DND-41 (cell line): ENCODE data around the gene PLSCR2.

Experiments used
- EZH2 ChIP-seq: IDR thresholded peaks from 3 replicates; pipeline ENCODE4 v1.6.1; 2012; ENCODE audit warnings: borderline replicate concordance, low read depth, mild to moderate bottlenecking, moderate library complexity, low read length, inconsistent platforms; ENCODE audit not compliant: severe bottlenecking
- TF ChIP-seq, protein P1 (sequence below): IDR thresholded peaks from 2 replicates; pipeline ENCODE4 v1.5.1; 2012; ENCODE audit warnings: borderline replicate concordance, low read length, moderate library complexity, mild to moderate bottlenecking; ENCODE audit not compliant: poor library complexity, severe bottlenecking; ENCODE audit errors: extremely low read depth

DNA sequence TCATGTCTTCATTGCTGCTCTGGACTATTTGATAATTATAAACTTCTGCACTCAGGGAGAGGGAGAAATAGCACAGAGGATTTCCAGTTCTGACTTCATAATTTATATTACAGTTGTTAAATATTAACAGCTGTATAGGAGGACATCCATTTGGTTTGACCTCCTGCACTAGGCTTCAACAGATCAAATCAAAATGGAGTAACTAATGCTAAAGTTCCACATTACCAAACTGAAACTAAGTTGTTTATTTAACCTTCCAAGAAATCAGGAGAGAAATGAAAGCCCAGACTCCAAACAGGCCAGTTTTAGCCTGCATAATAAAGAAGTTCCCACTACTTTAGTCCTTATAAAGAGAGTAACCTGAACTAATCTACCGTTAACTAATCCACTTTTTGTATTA lies 4.6 kb downstream of the PLSCR2 start:
- TF ChIP-seq, protein P1, sequence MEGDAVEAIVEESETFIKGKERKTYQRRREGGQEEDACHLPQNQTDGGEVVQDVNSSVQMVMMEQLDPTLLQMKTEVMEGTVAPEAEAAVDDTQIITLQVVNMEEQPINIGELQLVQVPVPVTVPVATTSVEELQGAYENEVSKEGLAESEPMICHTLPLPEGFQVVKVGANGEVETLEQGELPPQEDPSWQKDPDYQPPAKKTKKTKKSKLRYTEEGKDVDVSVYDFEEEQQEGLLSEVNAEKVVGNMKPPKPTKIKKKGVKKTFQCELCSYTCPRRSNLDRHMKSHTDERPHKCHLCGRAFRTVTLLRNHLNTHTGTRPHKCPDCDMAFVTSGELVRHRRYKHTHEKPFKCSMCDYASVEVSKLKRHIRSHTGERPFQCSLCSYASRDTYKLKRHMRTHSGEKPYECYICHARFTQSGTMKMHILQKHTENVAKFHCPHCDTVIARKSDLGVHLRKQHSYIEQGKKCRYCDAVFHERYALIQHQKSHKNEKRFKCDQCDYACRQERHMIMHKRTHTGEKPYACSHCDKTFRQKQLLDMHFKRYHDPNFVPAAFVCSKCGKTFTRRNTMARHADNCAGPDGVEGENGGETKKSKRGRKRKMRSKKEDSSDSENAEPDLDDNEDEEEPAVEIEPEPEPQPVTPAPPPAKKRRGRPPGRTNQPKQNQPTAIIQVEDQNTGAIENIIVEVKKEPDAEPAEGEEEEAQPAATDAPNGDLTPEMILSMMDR, result no peak
- TF ChIP-seq EZH2, result no peak
